Measurements from ENCODE around the gene NMRK2. TPM values are rescaled to one million over a fixed set of nuclear protein-coding genes. Genes with fewer than 3 reads are reported as not detected.

The NMRK2 gene
- total and polyA plus RNA-seq, 4 donors = 0.07 TPM; not detected in 3

- Histone ChIP-seq H3K36me3 (ENCODE audit: control insufficient read depth in 4 of 4, insufficient read depth in 3 of 4, low read depth in 1 of 4, low read length in 3 of 4) (no peaks in the 10 kb centered on the region), H3K4me3 (ENCODE audit: low read depth in 1 of 3, low read length in 3 of 3) (no peak overlapping the region), H3K9ac (ENCODE audit: low read depth in 1 of 2, low read length in 2 of 2) (no peak overlapping the region), H3K9me3 (ENCODE audit: control insufficient read depth in 4 of 4, low read length in 3 of 4) (no peaks in the 10 kb centered on the region), H3K4me1 (ENCODE audit: control insufficient read depth in 4 of 4, insufficient read depth in 4 of 4, low read length in 3 of 4) (peaks cover 0 to 1% (median 0%) of the 10 kb centered on the region in 4 donors), H3K27ac (ENCODE audit: low read depth in 1 of 2, low read length in 2 of 2) (no peak overlapping the region), H3K27me3 (ENCODE audit: control insufficient read depth in 4 of 4, insufficient read depth in 4 of 4, low read length in 3 of 4) (no peaks in the 10 kb centered on the region)
- TF ChIP-seq HNF4G (IDR thresholded peaks at IDR 0.05) (no peak), YY1 (IDR thresholded peaks at IDR 0.05) (no peak), FOXA1 (IDR thresholded peaks at IDR 0.05) (no peak), SP1 (IDR thresholded peaks at IDR 0.05) (no peak), JUND (IDR thresholded peaks at IDR 0.05) (no peak), FOXA2 (IDR thresholded peaks at IDR 0.05) (no peak), CTCF (IDR thresholded peaks at IDR 0.05; ENCODE audit: low read depth, low read length, missing input control) (no peak), NR2F2 (IDR thresholded peaks at IDR 0.05) (no peak), ZBTB33 (IDR thresholded peaks at IDR 0.05) (no peak), GABPA (IDR thresholded peaks at IDR 0.05 in 1 of 2, conservative IDR thresholded peaks at IDR 0.05 in 1 of 2) (no peak), EGR1 (IDR thresholded peaks at IDR 0.05; ENCODE audit: low read depth in 2 of 2) (no peak), REST (IDR thresholded peaks at IDR 0.05) (no peak), TAF1 (conservative IDR thresholded peaks at IDR 0.05) (no peak), RXRA (IDR thresholded peaks at IDR 0.05) (no peak)
- DNase-seq (ENCODE audit: low spot score) = no peak
- 84% methylated on average over 11 of the region's 11 CpGs for WGBS
Observed at GRCh38 chr19:3949294-3949693, 16.4 kb downstream of the NMRK2 start.

GRCh38 chr19:3949997-3950859 lies 17.4 kb downstream of the NMRK2 start:
- peaks cover 0 to 1% (median 0%) of the 10 kb centered on the region in 4 donors for H3K4me1 ChIP-seq (ENCODE audit: control insufficient read depth in 4 of 4, insufficient read depth in 4 of 4, low read length in 3 of 4)
- WGBS = 58% methylated on average over 20 of the region's 20 CpGs
- no peaks in the 10 kb centered on the region for H3K9me3 ChIP-seq (ENCODE audit: control insufficient read depth in 4 of 4, low read length in 3 of 4)
- H3K9ac ChIP-seq (ENCODE audit: low read depth in 1 of 2, low read length in 2 of 2) = no peak overlapping the region
- no peak overlapping the region for H3K27ac ChIP-seq (ENCODE audit: low read depth in 1 of 2, low read length in 2 of 2)
- no peak for TF ChIP-seq FOXA1 (IDR thresholded peaks at IDR 0.05)
- no peak for TF ChIP-seq RAD21 (IDR thresholded peaks at IDR 0.05)
- no peak for TF ChIP-seq YY1 (IDR thresholded peaks at IDR 0.05)
- no peak for DNase-seq (ENCODE audit: low spot score)
- peak overlapping the region in 1 of 3 donors; percentile 1 for H3K4me3 ChIP-seq (ENCODE audit: low read depth in 1 of 3, low read length in 3 of 3)
- no peaks in the 10 kb centered on the region for H3K27me3 ChIP-seq (ENCODE audit: control insufficient read depth in 4 of 4, insufficient read depth in 4 of 4, low read length in 3 of 4)
- no peaks in the 10 kb centered on the region for H3K36me3 ChIP-seq (ENCODE audit: control insufficient read depth in 4 of 4, insufficient read depth in 3 of 4, low read depth in 1 of 4, low read length in 3 of 4)

Data from liver (tissue), 9 donors.